ENCODE data around the gene CDH4.

The CDH4 gene

DNA sequence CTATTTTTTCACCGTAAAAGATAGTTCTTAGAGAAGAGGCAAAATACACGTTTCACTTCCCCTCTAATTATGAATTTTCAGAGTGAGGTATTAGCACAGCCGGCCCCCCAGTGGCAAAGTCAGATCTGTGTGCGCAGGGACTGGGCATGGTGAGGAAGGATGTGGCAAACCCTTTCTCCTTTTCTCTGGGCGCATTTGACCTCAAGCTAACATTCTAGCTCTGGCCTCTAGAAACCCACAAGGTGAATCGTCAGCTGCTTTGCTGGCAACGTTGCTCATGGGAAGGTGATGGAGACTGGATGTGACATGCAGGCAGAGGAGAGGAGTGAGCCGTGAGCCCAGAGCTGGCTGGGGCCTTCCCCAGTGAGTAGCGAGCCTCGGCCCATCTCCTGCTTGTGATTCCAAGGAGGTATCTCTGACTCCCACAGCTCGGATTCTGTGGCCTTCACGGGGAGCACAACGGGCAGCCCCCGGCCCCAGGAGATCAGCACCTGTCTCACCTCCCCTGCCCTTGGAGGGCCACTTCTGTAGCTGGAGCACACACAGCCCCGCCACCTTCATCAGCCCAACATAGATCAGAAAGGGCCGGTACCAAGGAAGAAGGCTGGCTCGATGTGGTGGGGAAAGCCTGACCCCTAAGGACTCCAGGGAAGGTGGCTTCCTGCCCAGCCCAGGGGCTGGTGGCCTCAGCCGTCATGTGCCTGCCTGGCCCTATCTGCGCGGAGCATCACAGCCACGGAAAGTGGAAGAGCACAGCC, 660.8 kb downstream of the CDH4 start:
- no peaks in the 10 kb centered on the region for H3K27me3 ChIP-seq
- no peak overlapping the region for H3K4me3 ChIP-seq (ENCODE audit: low read depth in 1 of 2, low read length in 1 of 2)
- TF ChIP-seq, protein P1, sequence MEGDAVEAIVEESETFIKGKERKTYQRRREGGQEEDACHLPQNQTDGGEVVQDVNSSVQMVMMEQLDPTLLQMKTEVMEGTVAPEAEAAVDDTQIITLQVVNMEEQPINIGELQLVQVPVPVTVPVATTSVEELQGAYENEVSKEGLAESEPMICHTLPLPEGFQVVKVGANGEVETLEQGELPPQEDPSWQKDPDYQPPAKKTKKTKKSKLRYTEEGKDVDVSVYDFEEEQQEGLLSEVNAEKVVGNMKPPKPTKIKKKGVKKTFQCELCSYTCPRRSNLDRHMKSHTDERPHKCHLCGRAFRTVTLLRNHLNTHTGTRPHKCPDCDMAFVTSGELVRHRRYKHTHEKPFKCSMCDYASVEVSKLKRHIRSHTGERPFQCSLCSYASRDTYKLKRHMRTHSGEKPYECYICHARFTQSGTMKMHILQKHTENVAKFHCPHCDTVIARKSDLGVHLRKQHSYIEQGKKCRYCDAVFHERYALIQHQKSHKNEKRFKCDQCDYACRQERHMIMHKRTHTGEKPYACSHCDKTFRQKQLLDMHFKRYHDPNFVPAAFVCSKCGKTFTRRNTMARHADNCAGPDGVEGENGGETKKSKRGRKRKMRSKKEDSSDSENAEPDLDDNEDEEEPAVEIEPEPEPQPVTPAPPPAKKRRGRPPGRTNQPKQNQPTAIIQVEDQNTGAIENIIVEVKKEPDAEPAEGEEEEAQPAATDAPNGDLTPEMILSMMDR (IDR thresholded peaks at IDR 0.05) = no peak
- H3K4me1 ChIP-seq (ENCODE audit: control insufficient read depth in 1 of 2, insufficient read depth in 1 of 2, low read depth in 1 of 2, low read length in 1 of 2) = no peaks in the 10 kb centered on the region
- no peaks in the 10 kb centered on the region for H3K36me3 ChIP-seq
- H3K27ac ChIP-seq = no peak overlapping the region
- H3K9me3 ChIP-seq = no peaks in the 10 kb centered on the region

DNA sequence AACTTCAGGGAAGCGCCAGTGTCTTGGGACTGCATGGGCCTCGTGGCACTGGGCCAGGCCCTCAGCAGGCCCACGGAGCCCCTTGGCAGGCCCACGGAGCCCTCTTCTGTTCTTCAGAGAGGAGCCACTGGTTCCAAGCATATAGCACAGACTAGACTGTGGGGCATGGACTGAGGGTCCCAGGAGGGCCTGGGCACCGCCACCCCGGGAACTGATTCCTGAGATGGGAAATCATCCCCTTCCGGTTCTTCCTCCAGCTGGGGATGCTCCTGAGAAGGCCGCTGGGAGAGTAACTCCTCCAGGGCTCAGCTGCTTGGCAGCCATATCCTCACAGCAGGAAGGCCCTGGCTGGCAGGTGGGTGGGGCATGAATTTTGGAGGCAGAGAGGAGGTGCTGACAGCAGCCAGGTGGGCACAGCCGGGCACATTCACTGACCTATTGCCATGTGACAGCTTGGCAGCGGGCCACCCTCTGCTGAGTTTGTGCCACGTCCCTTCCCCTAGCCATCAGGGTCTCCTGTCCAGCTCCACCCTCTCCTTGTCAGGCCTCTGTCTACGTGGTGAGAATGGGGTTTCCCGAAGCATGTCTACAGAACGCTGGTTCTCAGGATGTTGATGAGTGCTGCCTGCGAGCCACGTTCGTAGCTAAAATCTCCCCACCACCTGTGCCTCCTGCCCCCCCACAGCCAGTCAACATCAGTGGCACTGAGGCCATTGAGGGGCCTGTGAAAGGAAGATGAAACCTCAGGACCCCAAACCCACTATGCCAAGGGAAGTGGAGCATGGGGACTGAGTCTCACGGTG, 661.6 kb downstream of the CDH4 start:
- Histone ChIP-seq H3K4me1 (ENCODE audit: control insufficient read depth in 1 of 2, insufficient read depth in 1 of 2, low read depth in 1 of 2, low read length in 1 of 2) (no peaks in the 10 kb centered on the region), H3K4me3 (ENCODE audit: low read depth in 1 of 2, low read length in 1 of 2) (no peak overlapping the region), H3K9me3 (no peaks in the 10 kb centered on the region), H3K36me3 (no peaks in the 10 kb centered on the region), H3K27ac (no peak overlapping the region), H3K27me3 (no peaks in the 10 kb centered on the region)
- TF ChIP-seq, protein P1 (IDR thresholded peaks at IDR 0.05) = no peak

DNA sequence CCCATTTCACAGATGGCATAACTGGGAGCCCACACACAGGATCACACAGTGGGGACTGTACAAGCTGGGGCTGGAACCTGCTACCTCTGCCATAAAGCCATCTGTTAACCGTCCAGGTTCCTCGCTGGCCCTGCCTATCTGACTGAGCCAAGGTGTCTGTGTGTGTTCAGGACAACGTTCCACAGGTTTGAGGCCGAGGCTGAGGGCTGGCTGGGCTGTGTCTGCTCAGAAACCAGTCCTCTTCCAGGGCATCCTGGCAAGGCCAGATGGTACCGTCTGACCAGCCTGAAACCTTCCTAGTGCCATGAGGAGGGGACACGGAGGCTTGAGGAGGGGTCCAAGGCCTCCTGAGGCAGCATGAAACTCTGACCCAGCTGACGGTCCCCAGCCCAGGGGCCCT, 663.0 kb downstream of the CDH4 start:
- TF ChIP-seq, protein P1 (IDR thresholded peaks at IDR 0.05) = no peak
- Histone ChIP-seq H3K27me3 (no peaks in the 10 kb centered on the region), H3K4me1 (ENCODE audit: control insufficient read depth in 1 of 2, insufficient read depth in 1 of 2, low read depth in 1 of 2, low read length in 1 of 2) (no peaks in the 10 kb centered on the region), H3K9me3 (peaks cover 3% of the 10 kb centered on the region), H3K27ac (no peak overlapping the region), H3K4me3 (ENCODE audit: low read depth in 1 of 2, low read length in 1 of 2) (no peak overlapping the region), H3K36me3 (no peaks in the 10 kb centered on the region)

DNA sequence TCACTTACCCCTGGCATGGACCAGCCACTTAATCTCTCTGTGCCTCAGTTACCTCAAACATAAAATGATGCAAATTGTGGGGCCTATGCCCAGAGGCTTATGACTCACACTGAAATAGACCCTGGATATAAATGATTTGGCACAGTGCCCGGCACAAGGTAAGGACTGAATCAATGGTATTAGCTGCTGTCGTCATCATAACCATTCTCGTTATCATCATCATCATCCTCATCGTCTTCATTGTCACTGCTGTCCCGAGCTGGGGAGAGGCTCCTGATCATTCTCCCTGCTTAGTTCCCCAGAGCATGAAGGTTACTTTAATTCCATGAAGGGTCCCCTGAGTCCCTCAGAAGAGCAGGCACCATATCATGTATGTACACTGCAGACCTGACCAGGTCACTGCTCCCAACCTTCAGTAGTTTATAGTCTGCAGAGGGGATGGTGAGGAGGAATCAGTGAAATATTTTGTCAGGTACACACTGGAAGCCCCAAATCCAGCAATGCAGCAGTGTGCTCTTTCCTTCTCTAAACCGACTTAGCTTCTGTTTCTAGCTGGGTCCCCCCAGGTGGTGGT, 664.3 kb downstream of the CDH4 start:
- Histone ChIP-seq H3K4me3 (ENCODE audit: low read depth in 1 of 2, low read length in 1 of 2) (no peak overlapping the region), H3K27me3 (no peaks in the 10 kb centered on the region), H3K27ac (no peak overlapping the region), H3K4me1 (ENCODE audit: control insufficient read depth in 1 of 2, insufficient read depth in 1 of 2, low read depth in 1 of 2, low read length in 1 of 2) (no peaks in the 10 kb centered on the region), H3K9me3 (peaks cover 3% of the 10 kb centered on the region), H3K36me3 (no peaks in the 10 kb centered on the region)
- TF ChIP-seq, protein P1 (IDR thresholded peaks at IDR 0.05) = no peak

DNA sequence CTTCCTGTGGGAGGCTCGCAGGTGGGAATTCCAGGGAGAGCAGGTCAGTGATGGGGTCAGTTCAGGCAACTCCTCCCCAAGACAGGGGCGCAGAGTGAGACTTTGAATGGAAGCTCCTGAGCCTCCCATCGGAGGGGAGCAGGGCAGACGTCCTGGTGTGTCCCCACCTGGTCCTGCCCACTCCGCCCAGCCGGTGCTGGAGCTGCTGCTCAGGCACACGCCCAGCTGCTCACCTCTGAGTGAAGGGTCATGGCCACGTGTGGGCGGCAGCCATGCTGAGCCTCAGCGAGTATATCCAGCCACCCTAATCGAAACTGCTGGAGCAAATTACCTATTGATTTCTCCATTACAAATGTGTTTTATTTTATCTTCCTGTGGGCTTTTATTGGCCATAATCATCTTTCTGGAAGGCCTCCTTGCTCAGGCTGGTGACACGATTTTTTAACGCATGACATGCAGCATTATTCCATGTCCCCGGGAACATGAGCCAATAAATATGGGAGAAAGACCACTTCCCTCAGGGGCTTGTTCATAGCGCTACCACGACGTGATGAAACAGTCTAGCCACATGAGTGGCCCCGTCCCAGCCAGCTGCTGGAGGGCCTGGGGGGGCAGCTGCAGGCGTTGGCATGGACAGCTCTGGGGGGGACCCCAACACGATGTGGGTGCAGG, 665.5 kb downstream of the CDH4 start:
- Histone ChIP-seq H3K9me3 (peaks cover 3% of the 10 kb centered on the region), H3K27me3 (no peaks in the 10 kb centered on the region), H3K4me1 (ENCODE audit: control insufficient read depth in 1 of 2, insufficient read depth in 1 of 2, low read depth in 1 of 2, low read length in 1 of 2) (no peaks in the 10 kb centered on the region), H3K4me3 (ENCODE audit: low read depth in 1 of 2, low read length in 1 of 2) (no peak overlapping the region), H3K27ac (no peak overlapping the region), H3K36me3 (no peaks in the 10 kb centered on the region)
- TF ChIP-seq, protein P1 (IDR thresholded peaks at IDR 0.05) = no peak
